Upper lobe of left lung (tissue), 6 donors: Measurements from ENCODE around the gene PTPRN2. TPM values are rescaled to one million over a fixed set of nuclear protein-coding genes. Genes with fewer than 3 reads are reported as not detected.

ENCODE experiments used
- ATAC-seq, 2 donors: fragments of 200-7000 bp; cut with Tn5 transposase; one replicate each; pipeline ENCODE4 v1.9.1; 2022; ENCODE audit warnings: mild to moderate bottlenecking in 2 of 2, moderate library complexity in 2 of 2; ENCODE audit not compliant: low FRiP score in 2 of 2
- DNase-seq, 2 donors: peaks; one replicate each; pipeline ENCODE4 v3.0.0-alpha.2; 2019 to 2020
- H3K27ac ChIP-seq, 4 donors: fragments of 200-600 bp; sonication (generic); one replicate each; pipeline ENCODE4 v1.5.1; 2016 to 2019
- H3K27me3 ChIP-seq, 4 donors: fragments of 200-600 bp; sonication (generic); one replicate each; pipeline ENCODE4 v1.5.1; 2017 to 2019
- H3K36me3 ChIP-seq, 4 donors: fragments of 200-600 bp; sonication (generic); one replicate each; pipeline ENCODE4 v1.5.1; 2016 to 2019
- H3K4me1 ChIP-seq, 4 donors: fragments of 200-600 bp; sonication (generic); one replicate each; pipeline ENCODE4 v1.5.1; 2018 to 2019
- H3K4me3 ChIP-seq, 4 donors: fragments of 200-600 bp; sonication (generic); one replicate each; pipeline ENCODE4 v1.5.1; 2017 to 2019; ENCODE audit warnings: mild to moderate bottlenecking in 2 of 4, moderate library complexity in 1 of 4
- H3K9me3 ChIP-seq, 4 donors: fragments of 200-600 bp; sonication (generic); one replicate each; pipeline ENCODE4 v1.5.1; 2018 to 2019
- CTCF ChIP-seq, 6 experiments: fragments of 450-650 bp in 4 of 6; fragments of 200-600 bp in 2 of 6; sonication (generic) in 2 of 6; IDR thresholded peaks; one replicate each; pipeline ENCODE4 v1.5.1; 2016 to 2019; ENCODE audit warnings: antibody characterized with exemption in 6 of 6
- EP300 ChIP-seq, 4 donors: sonication (generic); formaldehyde crosslinking; IDR thresholded peaks; one replicate each; pipeline ENCODE4 v1.5.1; 2017; ENCODE audit warnings: antibody characterized with exemption in 4 of 4, control low read depth in 2 of 4
- POLR2A ChIP-seq, 4 donors: fragments of 450-650 bp; IDR thresholded peaks; one replicate each; pipeline ENCODE4 v1.5.1; 2016 to 2017; ENCODE audit warnings: antibody characterized with exemption in 4 of 4, mild to moderate bottlenecking in 2 of 4
- POLR2AphosphoS5 ChIP-seq, 2 donors: sonication (generic); formaldehyde crosslinking; IDR thresholded peaks; one replicate each; pipeline ENCODE4 v1.5.1; 2017; ENCODE audit warnings: antibody characterized with exemption in 2 of 2
- WGBS, 2 donors: methylation state at CpG; one replicate each; pipeline ENCODE4 v1.1.5; 2017 to 2018; 5-methylcytosine and 5-hydroxymethylcytosine counted together
- total RNA-seq, 6 donors: library from RNA; depleted of rRNA in 4 of 6; stranded (reverse); fragments of >200 nt in 4 of 6; gene quantifications; one replicate each; pipeline versions ENCODE4 v1.1.0 to v1.2.1, GENCODE V29; 2016 to 2021
- donor health status: DM: no; HTN: no; CAD: no; lungs with moderate emphysema.
- donor health status: DM: no; HTN: yes; CAD: no; lungs with severe emphysema.

PTPRN2 gene
- total RNA-seq, 6 donors from 2014 or later: 3.3 to 7.9 (median 5.2) TPM

DNA sequence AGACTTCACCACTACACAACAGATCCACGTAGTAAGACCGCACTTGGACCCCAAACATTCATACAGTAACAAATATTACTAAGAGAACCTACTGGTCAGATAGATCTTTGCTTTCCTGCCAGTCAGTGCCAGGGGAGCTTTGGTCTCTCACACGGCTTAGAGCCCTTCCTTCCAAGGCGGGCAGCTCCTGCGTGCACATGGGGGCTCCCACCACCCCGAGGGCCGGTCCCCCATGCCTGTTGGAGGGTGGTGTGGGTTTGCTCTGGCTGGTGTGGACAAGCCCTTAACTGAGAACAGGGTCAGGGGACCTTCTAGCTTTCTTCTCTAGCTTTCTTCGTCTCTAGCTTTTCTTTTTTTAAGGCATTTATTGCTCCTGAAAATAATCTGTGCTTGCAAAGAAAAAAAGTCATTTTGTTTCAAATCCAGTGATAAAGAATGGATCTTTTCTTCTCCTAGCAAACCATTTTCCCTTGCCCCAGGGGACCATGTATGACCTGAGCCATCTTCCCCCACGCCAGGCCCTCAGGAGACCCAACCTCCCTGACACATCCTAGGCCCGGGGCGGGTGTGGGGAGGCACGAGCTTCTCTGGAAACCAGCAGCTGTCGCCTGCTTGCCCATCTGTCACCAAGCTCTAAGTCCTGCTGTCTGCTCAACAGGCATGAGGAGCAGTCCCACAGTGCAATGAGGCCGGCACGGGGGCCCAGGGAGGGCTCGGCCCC lies 591.1 kb downstream of the PTPRN2 start:
- no peak for DNase-seq
- Histone ChIP-seq H3K4me1 (no peaks in the 10 kb centered on the region), H3K4me3 (no peak overlapping the region), H3K36me3 (no peaks in the 10 kb centered on the region), H3K27me3 (no peaks in the 10 kb centered on the region), H3K9me3 (peaks cover 0 to 2% (median 0%) of the 10 kb centered on the region in 4 donors), H3K27ac (no peak overlapping the region)
- no peak for ATAC-seq
- TF ChIP-seq EP300 (IDR thresholded peaks at IDR 0.05) (no peak), POLR2AphosphoS5 (IDR thresholded peaks at IDR 0.05) (no peak), POLR2A (IDR thresholded peaks at IDR 0.05) (no peak), CTCF (IDR thresholded peaks at IDR 0.05) (no peak)
- WGBS, 2 donors: 84 to 85% methylated on average over 12 to 16 of the region's 16 CpGs

GRCh38 chr7:157995815-157996214 lies 591.8 kb downstream of the PTPRN2 start:
- H3K27ac ChIP-seq: no peak overlapping the region
- H3K27me3 ChIP-seq: no peaks in the 10 kb centered on the region
- ATAC-seq (no peak), DNase-seq (no peak)
- no peak overlapping the region for H3K4me3 ChIP-seq
- TF ChIP-seq POLR2AphosphoS5 (IDR thresholded peaks at IDR 0.05) (no peak), POLR2A (IDR thresholded peaks at IDR 0.05) (no peak), EP300 (IDR thresholded peaks at IDR 0.05) (no peak), CTCF (IDR thresholded peaks at IDR 0.05) (no peak)
- H3K9me3 ChIP-seq: peaks cover 0 to 2% (median 0%) of the 10 kb centered on the region in 4 donors
- no peaks in the 10 kb centered on the region for H3K36me3 ChIP-seq
- no peaks in the 10 kb centered on the region for H3K4me1 ChIP-seq
- WGBS, 2 donors: 95 to 97% methylated on average over 6 of the region's 6 CpGs

- no peaks in the 10 kb centered on the region for H3K27me3 ChIP-seq
- no peak for DNase-seq
- WGBS, 2 donors: 83 to 84% methylated on average over 14 of the region's 14 CpGs
- H3K27ac ChIP-seq: no peak overlapping the region
- H3K4me3 ChIP-seq: no peak overlapping the region
- no peaks in the 10 kb centered on the region for H3K4me1 ChIP-seq
- H3K9me3 ChIP-seq: peaks cover 0 to 2% (median 0%) of the 10 kb centered on the region in 4 donors
- no peak for ATAC-seq
- TF ChIP-seq POLR2A (IDR thresholded peaks at IDR 0.05) (no peak), CTCF (IDR thresholded peaks at IDR 0.05) (no peak), POLR2AphosphoS5 (IDR thresholded peaks at IDR 0.05) (no peak)
- H3K36me3 ChIP-seq: no peaks in the 10 kb centered on the region
Measured at GRCh38 chr7:157994319-157994718, 593.3 kb downstream of the PTPRN2 start.

GRCh38 chr7:157993406-157994105 lies 594.1 kb downstream of the PTPRN2 start:
- Histone ChIP-seq H3K36me3 (no peaks in the 10 kb centered on the region), H3K27me3 (no peaks in the 10 kb centered on the region), H3K9me3 (peaks cover 0 to 2% (median 0%) of the 10 kb centered on the region in 4 donors), H3K27ac (no peak overlapping the region), H3K4me1 (no peaks in the 10 kb centered on the region), H3K4me3 (no peak overlapping the region)
- WGBS, 2 donors: 84 to 90% methylated on average over 18 of the region's 18 CpGs
- DNase-seq: no peak
- no peak for ATAC-seq
- no peak for TF ChIP-seq POLR2A (IDR thresholded peaks at IDR 0.05)
- no peak for TF ChIP-seq EP300 (IDR thresholded peaks at IDR 0.05)
- no peak for TF ChIP-seq POLR2AphosphoS5 (IDR thresholded peaks at IDR 0.05)
- TF ChIP-seq CTCF (IDR thresholded peaks at IDR 0.05): no peak
